ENCODE results near the gene COMMD6. TPM values are rescaled to one million over a fixed set of nuclear protein-coding genes. Genes with fewer than 3 reads are reported as not detected.

The COMMD6 gene
- total RNA-seq, 2 donors from 2014 or later, result 118 to 157 TPM

DNA sequence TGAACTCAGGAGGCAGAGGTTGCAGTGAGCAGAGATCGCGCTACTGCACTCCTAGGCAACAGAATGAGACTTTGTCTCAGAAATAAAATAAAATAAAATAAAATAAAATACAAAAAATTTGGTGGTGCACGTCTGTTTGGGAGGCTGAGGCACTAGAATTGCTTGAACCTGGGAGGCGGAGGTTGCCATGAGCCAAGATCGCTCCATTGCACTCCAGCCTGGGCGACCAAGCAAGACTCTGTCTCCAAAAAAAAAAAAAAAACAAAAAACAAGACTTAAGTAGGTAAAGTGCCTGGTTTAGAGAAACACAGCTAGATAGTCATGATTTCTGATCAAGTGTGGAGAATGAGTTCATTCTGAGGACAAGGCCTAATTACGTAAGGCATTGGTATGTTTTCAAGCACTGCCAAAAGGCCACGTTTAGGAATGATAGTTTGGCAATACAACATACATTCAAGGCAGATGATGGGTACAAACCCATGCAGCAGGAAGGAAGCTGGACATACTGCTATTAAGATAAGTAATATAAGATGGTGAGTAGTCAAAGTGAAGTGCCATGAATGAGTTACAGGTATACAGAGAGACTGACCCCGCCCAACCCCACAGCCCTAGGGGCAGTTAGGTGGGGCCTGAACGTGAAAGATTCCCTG, 7.2 kb upstream of the COMMD6 start:
- H3K9ac ChIP-seq (ENCODE audit: low read depth in 2 of 2, low read length in 2 of 2), result no peak overlapping the region
- H3K4me3 ChIP-seq, result no peak overlapping the region
- no peak for DNase-seq
- H3K36me3 ChIP-seq, result no peaks in the 10 kb centered on the region
- no peaks in the 10 kb centered on the region for H3K9me3 ChIP-seq
- intact Hi-C loops (cut with DNase I), result no loop called here
- no peak overlapping the region for H3K27ac ChIP-seq
- H3K27me3 ChIP-seq, result no peaks in the 10 kb centered on the region
- H3K4me1 ChIP-seq, result no peaks in the 10 kb centered on the region
- TF ChIP-seq, protein P1, sequence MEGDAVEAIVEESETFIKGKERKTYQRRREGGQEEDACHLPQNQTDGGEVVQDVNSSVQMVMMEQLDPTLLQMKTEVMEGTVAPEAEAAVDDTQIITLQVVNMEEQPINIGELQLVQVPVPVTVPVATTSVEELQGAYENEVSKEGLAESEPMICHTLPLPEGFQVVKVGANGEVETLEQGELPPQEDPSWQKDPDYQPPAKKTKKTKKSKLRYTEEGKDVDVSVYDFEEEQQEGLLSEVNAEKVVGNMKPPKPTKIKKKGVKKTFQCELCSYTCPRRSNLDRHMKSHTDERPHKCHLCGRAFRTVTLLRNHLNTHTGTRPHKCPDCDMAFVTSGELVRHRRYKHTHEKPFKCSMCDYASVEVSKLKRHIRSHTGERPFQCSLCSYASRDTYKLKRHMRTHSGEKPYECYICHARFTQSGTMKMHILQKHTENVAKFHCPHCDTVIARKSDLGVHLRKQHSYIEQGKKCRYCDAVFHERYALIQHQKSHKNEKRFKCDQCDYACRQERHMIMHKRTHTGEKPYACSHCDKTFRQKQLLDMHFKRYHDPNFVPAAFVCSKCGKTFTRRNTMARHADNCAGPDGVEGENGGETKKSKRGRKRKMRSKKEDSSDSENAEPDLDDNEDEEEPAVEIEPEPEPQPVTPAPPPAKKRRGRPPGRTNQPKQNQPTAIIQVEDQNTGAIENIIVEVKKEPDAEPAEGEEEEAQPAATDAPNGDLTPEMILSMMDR (IDR thresholded peaks at IDR 0.05), result no peak

DNA sequence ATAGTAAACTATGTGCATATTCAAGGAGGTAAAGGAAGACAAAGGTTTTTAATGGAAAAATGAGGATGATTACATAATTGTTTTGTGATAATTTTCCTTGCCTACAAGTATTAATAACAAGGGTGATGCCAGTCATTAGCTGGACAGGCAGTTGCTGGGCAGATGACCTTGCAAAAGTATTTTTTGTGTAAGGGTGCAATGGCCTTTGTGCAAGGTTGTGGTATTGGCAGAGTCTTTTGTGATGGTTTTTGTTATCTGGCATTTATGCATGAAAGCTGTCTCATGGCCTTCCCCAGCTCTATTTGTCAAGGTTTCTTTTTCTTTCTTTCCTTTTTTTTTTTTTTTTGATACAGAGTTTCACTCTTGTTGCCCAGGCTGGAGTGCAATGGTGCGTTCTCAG, 4.3 kb upstream of the COMMD6 start:
- TF ChIP-seq, protein P1 (IDR thresholded peaks at IDR 0.05), result no peak
- Histone ChIP-seq H3K36me3 (no peaks in the 10 kb centered on the region), H3K27ac (no peak overlapping the region), H3K9me3 (no peaks in the 10 kb centered on the region), H3K4me1 (no peaks in the 10 kb centered on the region), H3K9ac (ENCODE audit: low read depth in 2 of 2, low read length in 2 of 2) (no peak overlapping the region), H3K4me3 (no peak overlapping the region), H3K27me3 (no peaks in the 10 kb centered on the region)
- intact Hi-C loops (cut with DNase I), result no loop called here
- no peak for DNase-seq

DNA sequence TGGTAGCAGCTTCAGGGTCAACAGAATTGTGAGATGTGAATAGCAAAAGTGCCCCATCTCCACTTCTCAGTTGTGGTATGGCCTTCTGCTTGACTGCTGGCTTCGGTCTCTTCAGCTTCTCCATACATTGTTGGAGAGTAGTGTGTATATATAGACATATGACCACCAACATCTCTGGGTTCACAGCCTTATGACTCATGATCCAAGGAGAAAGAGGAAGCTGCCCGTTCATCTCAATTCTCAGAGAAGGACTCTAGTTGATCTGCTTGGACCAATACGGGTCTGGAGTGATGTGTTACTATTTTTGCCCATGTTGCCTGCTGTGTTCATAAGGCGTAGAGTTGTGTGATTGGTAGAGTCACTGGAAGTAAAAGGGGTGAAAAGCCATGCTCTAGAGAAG, 3.6 kb upstream of the COMMD6 start:
- Histone ChIP-seq H3K36me3 (no peaks in the 10 kb centered on the region), H3K4me3 (no peak overlapping the region), H3K9me3 (no peaks in the 10 kb centered on the region), H3K4me1 (peaks cover 6% of the 10 kb centered on the region), H3K9ac (ENCODE audit: low read depth in 2 of 2, low read length in 2 of 2) (no peak overlapping the region), H3K27me3 (no peaks in the 10 kb centered on the region), H3K27ac (no peak overlapping the region)
- DNase-seq, result no peak
- intact Hi-C loops (cut with DNase I), result no loop called here
- TF ChIP-seq, protein P1 (IDR thresholded peaks at IDR 0.05), result no peak

DNA sequence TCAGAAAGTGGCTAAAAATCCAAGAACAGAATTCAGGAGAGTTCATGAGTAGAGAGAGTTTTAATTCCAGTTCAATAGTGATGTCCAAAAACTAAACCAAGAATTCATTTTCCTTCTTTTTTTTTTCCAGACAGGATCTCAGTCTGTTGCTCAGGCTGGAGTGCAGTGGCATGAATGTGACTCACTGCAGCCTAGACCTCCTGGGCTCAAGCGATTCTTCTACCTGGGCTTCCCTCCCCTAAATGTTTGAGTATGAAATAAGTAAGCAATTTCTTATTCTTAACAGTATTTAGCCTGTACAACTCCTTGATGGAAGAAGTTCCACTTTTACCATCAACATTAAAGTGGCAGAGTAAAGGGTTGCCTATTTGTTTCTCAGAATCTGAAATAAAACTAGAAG, 3.8 kb downstream of the COMMD6 start:
- H3K4me1 ChIP-seq, result peaks cover 7% of the 10 kb centered on the region
- H3K4me3 ChIP-seq, result no peak overlapping the region
- H3K36me3 ChIP-seq, result peaks cover 5% of the 10 kb centered on the region
- no peaks in the 10 kb centered on the region for H3K27me3 ChIP-seq
- intact Hi-C loops (cut with DNase I), result no loop called here
- DNase-seq, result no peak
- TF ChIP-seq, protein P1 (IDR thresholded peaks at IDR 0.05), result no peak
- no peaks in the 10 kb centered on the region for H3K9me3 ChIP-seq
- no peak overlapping the region for H3K9ac ChIP-seq (ENCODE audit: low read depth in 2 of 2, low read length in 2 of 2)
- no peak overlapping the region for H3K27ac ChIP-seq

DNA sequence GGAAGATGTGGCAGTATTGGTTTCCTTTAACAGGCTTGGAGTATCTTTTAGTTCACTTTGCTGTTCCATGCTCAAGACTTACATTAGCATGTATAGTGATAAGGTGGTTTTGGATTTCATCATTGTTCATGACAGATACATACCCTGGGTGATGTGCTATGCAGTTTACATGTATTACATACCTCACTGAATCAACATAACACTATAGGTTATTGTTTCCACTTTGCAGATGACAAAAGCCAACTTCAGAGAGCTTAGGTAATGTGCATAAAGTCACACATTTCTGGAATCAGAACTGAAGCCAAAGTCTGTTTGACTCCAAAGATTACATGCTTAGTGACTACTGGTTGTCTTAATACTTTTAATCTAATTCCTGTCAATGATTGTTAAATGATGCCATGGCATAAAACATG, 7.1 kb downstream of the COMMD6 start:
- Histone ChIP-seq H3K27me3 (no peaks in the 10 kb centered on the region), H3K4me1 (no peaks in the 10 kb centered on the region), H3K9me3 (no peaks in the 10 kb centered on the region), H3K36me3 (peaks cover 5% of the 10 kb centered on the region), H3K9ac (ENCODE audit: low read depth in 2 of 2, low read length in 2 of 2) (no peak overlapping the region), H3K27ac (no peak overlapping the region), H3K4me3 (no peak overlapping the region)
- intact Hi-C loops (cut with DNase I), result no loop called here
- DNase-seq, result no peak
- TF ChIP-seq, protein P1 (IDR thresholded peaks at IDR 0.05), result no peak
